GM21423 (cell line): ENCODE measurements around the gene SPDYE8.
"Not testable (repeated sequence)": the region's sequence is repeated elsewhere in the genome, so short reads cannot be mapped to it uniquely, and the experiment has no call there.

Experiments
- ATAC-seq: cut with Tn5 transposase; IDR thresholded peaks from one replicate; pipeline ENCODE4 v1.9.1; 2021; ENCODE audit warnings: mild to moderate bottlenecking, moderate library complexity; ENCODE audit not compliant: unreplicated experiment

SPDYE8 gene

GRCh38 chr7:73029666-73030065 lies at the start of gene SPDYE8:
Gene SPDYE8, minus strand, starts transcription at chr7:73029766. Its CDS starts 1,800 bp downstream, at chr7:73027966.
- ATAC-seq: not testable (repeated sequence)

- not testable (repeated sequence) for ATAC-seq
These were observed 28.2 kb upstream of the SPDYE8 start, which contains the start of gene SPDYE11 for GRCh38 chr7:73057811-73058210. Gene SPDYE11, minus strand, starts transcription at chr7:73057911. Its CDS starts 1,800 bp downstream, at chr7:73056111.

GRCh38 chr7:73006491-73006890 lies 23.1 kb downstream of the SPDYE8 start:
- ATAC-seq: not testable (repeated sequence)

- peak; percentile 88 for ATAC-seq
These were observed 23.7 kb downstream of the SPDYE8 start for GRCh38 chr7:73005693-73006447.

GRCh38 chr7:73005356-73005692 lies 24.2 kb downstream of the SPDYE8 start:
- peak; percentile 80 for ATAC-seq

GRCh38 chr7:72997887-72998468 lies 31.6 kb downstream of the SPDYE8 start:
- ATAC-seq: not testable (repeated sequence)

GRCh38 chr7:72997447-72997846 lies 32.1 kb downstream of the SPDYE8 start:
- not testable (repeated sequence) for ATAC-seq

GRCh38 chr7:72995484-72995883 lies 34.1 kb downstream of the SPDYE8 start:
- ATAC-seq: not testable (repeated sequence)

GRCh38 chr7:72990146-72990913 lies 39.2 kb downstream of the SPDYE8 start:
- not testable (repeated sequence) for ATAC-seq

GRCh38 chr7:72982084-72982483 lies 47.5 kb downstream of the SPDYE8 start:
- ATAC-seq: not testable (repeated sequence)

- not testable (repeated sequence) for ATAC-seq
These were observed 49.2 kb downstream of the SPDYE8 start for GRCh38 chr7:72980382-72980781.

- ATAC-seq: not testable (repeated sequence)
These were observed 53.1 kb downstream of the SPDYE8 start for GRCh38 chr7:72976434-72976833.

- ATAC-seq: not testable (repeated sequence)
These were observed 53.8 kb downstream of the SPDYE8 start for GRCh38 chr7:72975656-72976286.

GRCh38 chr7:72974781-72975180 lies 54.8 kb downstream of the SPDYE8 start:
- not testable (repeated sequence) for ATAC-seq

GRCh38 chr7:72971505-72971904 lies 58.1 kb downstream of the SPDYE8 start:
- ATAC-seq: not testable (repeated sequence)
